Heart left ventricle (tissue), 16 donors: ENCODE results near the gene SH3BP4. TPM values are rescaled to one million over a fixed set of nuclear protein-coding genes. Genes with fewer than 3 reads are reported as not detected.

Experiments
- ATAC-seq, 4 donors: fragments of 200-7000 bp; cut with Tn5 transposase; one replicate each; pipeline ENCODE4 v1.9.1; 2020 to 2022; ENCODE audit warnings: moderate library complexity in 4 of 4, mild to moderate bottlenecking in 3 of 4, moderate number of reproducible peaks in 1 of 4
- DNase-seq, 5 donors: peaks; one replicate each; pipeline ENCODE4 v3.0.0-alpha.2; 2020
- H3K27ac ChIP-seq, 12 donors: fragments of 200-600 bp; sonication (generic) in 4 of 12; one replicate each; pipeline versions ENCODE4 v1.5.0 to v1.8.0; 2016 to 2022; ENCODE audit warnings: mild to moderate bottlenecking in 2 of 12
- H3K27me3 ChIP-seq, 9 donors: fragments of 200-600 bp; sonication (generic) in 2 of 9; one replicate each; pipeline versions ENCODE4 v1.5.1 to v1.8.0; 2016 to 2022; ENCODE audit warnings: mild to moderate bottlenecking in 3 of 9
- H3K36me3 ChIP-seq, 9 donors: fragments of 200-600 bp; sonication (generic) in 2 of 9; one replicate each; pipeline versions ENCODE4 v1.5.0 to v1.8.0; 2018 to 2022; ENCODE audit warnings: mild to moderate bottlenecking in 2 of 9
- H3K4me1 ChIP-seq, 12 donors: fragments of 200-600 bp; sonication (generic) in 4 of 12; one replicate each; pipeline versions ENCODE4 v1.5.0 to v1.8.0; 2016 to 2022; ENCODE audit warnings: mild to moderate bottlenecking in 3 of 12
- H3K4me3 ChIP-seq, 12 donors: fragments of 200-600 bp; sonication (generic) in 4 of 12; one replicate each; pipeline versions ENCODE4 v1.5.0 to v1.8.0; 2017 to 2022; ENCODE audit warnings: mild to moderate bottlenecking in 9 of 12, moderate library complexity in 4 of 12
- H3K9me3 ChIP-seq, 12 donors: fragments of 200-600 bp; sonication (generic) in 4 of 12; one replicate each; pipeline versions ENCODE4 v1.5.0 to v1.8.0; 2016 to 2022; ENCODE audit warnings: mild to moderate bottlenecking in 1 of 12
- POLR2A ChIP-seq, 2 donors: fragments of 450-650 bp; IDR thresholded peaks; one replicate each; pipeline ENCODE4 v1.6.1; 2017; ENCODE audit warnings: antibody characterized with exemption in 2 of 2, mild to moderate bottlenecking in 2 of 2, moderate library complexity in 2 of 2
- WGBS, 4 donors: extraction: QIAGEN DNeasy Blood & Tissue Kit in 2 of 4; methylation state at CpG; one replicate each; pipeline versions ENCODE4 v1.1.5 to v1.1.7; 2013 to 2018; 5-methylcytosine and 5-hydroxymethylcytosine counted together
- intact Hi-C, 10 donors: fragments of 100-400 bp; cut with DNase I; formaldehyde crosslinking; loops; one replicate each; pipeline versions ENCODE4 v1.11.1 to v1.14.2; 2022
- polyA plus RNA-seq, 2 donors: library from polyadenylated mRNA; stranded (reverse); fragments of 200-250 nt; gene quantifications; one replicate each; pipeline ENCODE4 v1.2.3, GENCODE V29; 2013
- total RNA-seq, 9 donors: library from RNA; depleted of rRNA in 2 of 9; stranded (reverse); fragments of >200 nt in 2 of 9; fragmentation: NEBNext Ultra II Directional in 3 of 9; extraction: Animal tissue kit (Norgen Biotek cat#: 25700) in 3 of 9; gene quantifications; one replicate each; pipeline versions ENCODE4 v1.1.0 to v1.2.4, GENCODE V29; 2016 to 2023
- TF ChIP-seq, protein P1 (sequence below), 12 donors: fragments of 200-600 bp; sonication (generic) in 4 of 12; IDR thresholded peaks; one replicate each; pipeline versions ENCODE4 v1.5.0 to v1.8.0; 2018 to 2022; ENCODE audit warnings: antibody characterized with exemption in 12 of 12, mild to moderate bottlenecking in 5 of 12
- donor health status: ischemic (EF 13 %, LVEDD 7.1; RV severe dilation, severe dysfunction).
- donor health status: healthy with polysubstance abuse.
- donor health status: DM: no; HTN: yes; CAD: no.
- donor health status: DM: no; HTN: no; CAD: no.
- donor health status: ischemic (EF 25% LVEDD 6.9; RV normal size, moderate dysfunction).
- donor health status: ischemic (EF 25% LVEDD 5.7; RV mildly dilated, moderate dysfunction).
- donor health status: healthy.
- donor health status: DM: yes; HTN: yes; CAD: no.
- donor health status: ischemic (EF 35%, LVEDD 5.7; RV mildly dilated, moderate dysfunction).
- donor health status: nonischemic (EF 11% LVEDD 7.7; RV severe dilation, severe dysfunction).
- donor health status: DM: yes; HTN: yes; CAD: no.
- donor health status: PGD.
- donor health status: ischemic (EF 29% LVEDD 5.4; RV normal size, mild dysfunction).
- donor health status: nonischemic (EF 23%, LVEDD 6.1; RV moderate dilation, normal function).

The SH3BP4 gene
- total and polyA plus RNA-seq, 11 donors, result 5.4 to 33.5 (median 12.4) TPM

DNA sequence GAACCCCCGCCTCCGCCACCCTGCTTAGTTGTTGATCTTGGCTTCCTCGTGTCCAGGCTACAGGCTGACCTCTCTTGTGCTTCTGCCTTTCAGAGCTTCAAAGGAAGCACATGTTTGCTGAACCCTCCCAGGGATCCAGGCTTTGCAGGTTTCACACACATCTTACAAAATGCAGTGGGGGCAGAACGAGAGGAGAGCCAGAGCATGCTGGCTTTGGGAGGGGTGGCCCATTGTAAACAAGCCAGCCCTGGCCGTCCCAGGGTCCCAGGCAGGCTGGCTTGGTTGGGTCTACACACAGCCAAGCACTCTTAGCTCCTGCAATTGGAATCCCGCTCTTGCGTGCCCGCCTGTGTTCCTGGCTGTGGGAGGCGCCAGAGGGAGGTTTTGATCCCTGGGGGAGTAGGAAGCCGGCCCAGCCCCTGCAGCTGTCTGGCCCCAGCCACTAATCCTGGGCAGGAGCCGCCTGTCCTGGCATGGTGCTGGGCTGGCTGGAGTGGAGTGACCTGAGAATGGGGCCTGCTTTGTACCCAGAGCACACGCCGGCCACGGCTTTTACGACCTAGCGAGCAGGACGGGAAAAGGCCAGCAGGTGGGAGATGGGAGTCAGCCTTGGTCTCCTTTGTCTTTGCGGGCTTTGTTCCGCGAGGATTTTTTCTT, 53.9 kb downstream of the SH3BP4 start:
- peak overlapping the region in 2 of 12 donors; percentile 27 to 37 for H3K27ac ChIP-seq
- TF ChIP-seq POLR2A (IDR thresholded peaks at IDR 0.05), result no peak
- TF ChIP-seq, protein P1, sequence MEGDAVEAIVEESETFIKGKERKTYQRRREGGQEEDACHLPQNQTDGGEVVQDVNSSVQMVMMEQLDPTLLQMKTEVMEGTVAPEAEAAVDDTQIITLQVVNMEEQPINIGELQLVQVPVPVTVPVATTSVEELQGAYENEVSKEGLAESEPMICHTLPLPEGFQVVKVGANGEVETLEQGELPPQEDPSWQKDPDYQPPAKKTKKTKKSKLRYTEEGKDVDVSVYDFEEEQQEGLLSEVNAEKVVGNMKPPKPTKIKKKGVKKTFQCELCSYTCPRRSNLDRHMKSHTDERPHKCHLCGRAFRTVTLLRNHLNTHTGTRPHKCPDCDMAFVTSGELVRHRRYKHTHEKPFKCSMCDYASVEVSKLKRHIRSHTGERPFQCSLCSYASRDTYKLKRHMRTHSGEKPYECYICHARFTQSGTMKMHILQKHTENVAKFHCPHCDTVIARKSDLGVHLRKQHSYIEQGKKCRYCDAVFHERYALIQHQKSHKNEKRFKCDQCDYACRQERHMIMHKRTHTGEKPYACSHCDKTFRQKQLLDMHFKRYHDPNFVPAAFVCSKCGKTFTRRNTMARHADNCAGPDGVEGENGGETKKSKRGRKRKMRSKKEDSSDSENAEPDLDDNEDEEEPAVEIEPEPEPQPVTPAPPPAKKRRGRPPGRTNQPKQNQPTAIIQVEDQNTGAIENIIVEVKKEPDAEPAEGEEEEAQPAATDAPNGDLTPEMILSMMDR (IDR thresholded peaks at IDR 0.05), result peak in 8 of 12 donors; percentile 25 to 43 (median 36)
- intact Hi-C loops, result loop anchor here in 6 of 10 donors (5.0 to 10.0 kb wide), 5 partner anchors 89 to 453 kb away; no protein-coding TSS in a partner anchor
- peaks cover 0 to 46% (median 20%) of the 10 kb centered on the region in 12 donors for H3K4me1 ChIP-seq
- H3K36me3 ChIP-seq, result peaks cover 0 to 7% (median 0%) of the 10 kb centered on the region in 9 donors
- no peaks in the 10 kb centered on the region for H3K27me3 ChIP-seq
- H3K9me3 ChIP-seq, result no peaks in the 10 kb centered on the region
- 44 to 50% (median 47%) methylated on average over 20 of the region's 20 CpGs for WGBS, 4 donors
- no peak overlapping the region for H3K4me3 ChIP-seq
- ATAC-seq (peak; percentile 77 to 90 (median 86)), DNase-seq (peak in 4 of 5 donors; percentile 38 to 76 (median 67))

GRCh38 chr2:235006461-235006860, 54.6 kb downstream of the SH3BP4 start:
- Histone ChIP-seq H3K4me3 (no peak overlapping the region), H3K27ac (peak overlapping the region in 2 of 12 donors; percentile 27 to 37), H3K9me3 (no peaks in the 10 kb centered on the region), H3K36me3 (peaks cover 0 to 7% (median 0%) of the 10 kb centered on the region in 9 donors), H3K27me3 (no peaks in the 10 kb centered on the region), H3K4me1 (peaks cover 0 to 44% (median 17%) of the 10 kb centered on the region in 12 donors)
- no peak for DNase-seq
- ATAC-seq, result no peak
- intact Hi-C loops, result loop anchor here in 6 of 10 donors (5.0 to 10.0 kb wide), 5 partner anchors 88 to 454 kb away; no protein-coding TSS in a partner anchor
- 88 to 90% (median 88%) methylated on average over 10 of the region's 10 CpGs for WGBS, 4 donors
- TF ChIP-seq, protein P1 (IDR thresholded peaks at IDR 0.05), result no peak
- TF ChIP-seq POLR2A (IDR thresholded peaks at IDR 0.05), result no peak

- ATAC-seq, result no peak
- intact Hi-C loops, result loop anchor here in 6 of 10 donors (5.0 to 10.0 kb wide), 5 partner anchors 88 to 455 kb away; no protein-coding TSS in a partner anchor
- no peak overlapping the region for H3K27ac ChIP-seq
- no peak overlapping the region for H3K4me3 ChIP-seq
- TF ChIP-seq, protein P1 (IDR thresholded peaks at IDR 0.05), result no peak
- TF ChIP-seq POLR2A (IDR thresholded peaks at IDR 0.05), result no peak
- no peaks in the 10 kb centered on the region for H3K27me3 ChIP-seq
- peaks cover 0 to 48% (median 17%) of the 10 kb centered on the region in 12 donors for H3K4me1 ChIP-seq
- H3K9me3 ChIP-seq, result no peaks in the 10 kb centered on the region
- DNase-seq, result no peak
- 64 to 83% (median 80%) methylated on average over 5 to 6 of the region's 6 CpGs for WGBS, 4 donors
- H3K36me3 ChIP-seq, result peaks cover 0 to 5% (median 0%) of the 10 kb centered on the region in 9 donors
Observed at GRCh38 chr2:235006986-235007385, 55.2 kb downstream of the SH3BP4 start.

GRCh38 chr2:235007664-235008457, 56.0 kb downstream of the SH3BP4 start:
- Histone ChIP-seq H3K27me3 (no peaks in the 10 kb centered on the region), H3K9me3 (no peaks in the 10 kb centered on the region), H3K4me3 (no peak overlapping the region), H3K27ac (no peak overlapping the region), H3K4me1 (peaks cover 0 to 54% (median 17%) of the 10 kb centered on the region in 12 donors), H3K36me3 (no peaks in the 10 kb centered on the region)
- ATAC-seq (no peak), DNase-seq (no peak)
- WGBS, 4 donors, result 92 to 94% (median 93%) methylated on average over 24 to 25 of the region's 25 CpGs
- intact Hi-C loops, result loop anchor here in 6 of 10 donors (5.0 to 10.0 kb wide), 5 partner anchors 87 to 456 kb away; no protein-coding TSS in a partner anchor
- TF ChIP-seq POLR2A (IDR thresholded peaks at IDR 0.05), result no peak
- TF ChIP-seq, protein P1 (IDR thresholded peaks at IDR 0.05), result no peak
